CD4-positive, alpha-beta T cell treated with Interferon gamma for 1 hour (primary cell): ENCODE data around the gene CDK18.
A peak's percentile ranks its signal among the peaks of the same experiment; 100 is the strongest.

Experiments
- DNase-seq: peaks from one replicate; pipeline ENCODE4 v3.0.0-alpha.2; 2020

Gene CDK18

DNA sequence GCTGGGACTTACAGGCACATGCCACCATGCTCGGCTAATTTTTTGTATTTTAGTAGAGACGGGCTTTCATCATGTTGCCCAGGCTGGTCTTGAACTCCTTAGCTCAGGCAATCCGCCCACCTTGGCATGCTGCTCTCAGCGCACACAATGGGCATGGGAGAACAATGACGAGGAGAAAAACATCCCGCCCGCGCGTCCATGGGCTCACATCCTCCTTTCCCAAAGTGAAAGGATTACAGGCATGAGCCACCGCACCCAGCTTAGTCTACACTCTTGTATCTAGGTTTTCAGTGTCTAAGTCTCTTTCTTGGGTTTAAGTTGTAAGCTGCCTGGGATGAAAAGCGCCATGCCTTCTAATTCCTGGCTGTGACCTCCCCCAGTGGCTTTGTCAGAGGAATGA lies 37.9 kb downstream of the CDK18 start:
- no peak for DNase-seq

DNA sequence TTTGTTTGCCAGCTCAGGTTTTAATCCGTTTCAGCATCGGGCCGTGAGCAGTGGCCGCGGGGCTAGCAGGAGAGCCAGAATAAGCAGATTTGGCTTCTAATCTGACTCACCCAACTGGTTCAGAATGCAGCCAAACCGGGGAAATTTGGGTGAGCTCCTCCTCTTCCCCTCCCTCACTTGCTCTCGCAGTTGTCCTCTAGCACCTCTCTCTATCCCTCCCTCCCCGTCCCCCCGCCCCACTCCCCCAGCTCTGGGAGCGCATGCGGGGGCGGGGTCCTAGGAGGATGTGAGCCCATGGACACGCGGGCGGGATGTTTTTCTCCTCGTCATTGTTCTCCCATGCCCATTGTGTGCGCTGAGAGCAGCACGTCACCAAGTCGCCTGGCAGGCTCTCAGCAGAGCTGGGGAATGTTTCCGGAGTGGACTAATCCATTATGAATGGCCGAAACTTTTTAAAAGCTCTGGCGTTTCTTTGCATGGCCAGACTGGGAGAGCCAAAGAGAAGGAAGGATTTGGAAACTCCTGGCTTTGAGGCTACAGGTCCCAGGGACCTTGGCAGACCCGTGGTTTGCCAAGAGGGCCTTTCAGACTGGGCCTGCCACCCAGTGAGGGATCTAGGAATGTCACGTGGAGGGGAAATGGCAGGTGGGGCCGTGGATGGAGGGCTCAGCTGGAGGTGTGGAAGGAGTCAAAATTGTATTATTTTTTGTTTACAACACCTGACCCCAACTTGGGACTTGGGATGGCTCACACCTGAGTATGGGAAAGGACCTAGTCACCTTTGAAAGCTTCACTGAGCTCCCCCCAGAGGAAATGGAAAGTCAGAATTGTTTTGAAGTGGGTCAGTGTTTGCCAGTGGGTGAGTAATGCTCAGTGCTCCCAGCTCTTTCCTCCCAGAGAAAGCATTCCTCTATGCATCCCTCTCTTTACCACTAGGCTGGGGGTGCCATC lies 39.2 kb downstream of the CDK18 start:
- peak; percentile 35 for DNase-seq

DNA sequence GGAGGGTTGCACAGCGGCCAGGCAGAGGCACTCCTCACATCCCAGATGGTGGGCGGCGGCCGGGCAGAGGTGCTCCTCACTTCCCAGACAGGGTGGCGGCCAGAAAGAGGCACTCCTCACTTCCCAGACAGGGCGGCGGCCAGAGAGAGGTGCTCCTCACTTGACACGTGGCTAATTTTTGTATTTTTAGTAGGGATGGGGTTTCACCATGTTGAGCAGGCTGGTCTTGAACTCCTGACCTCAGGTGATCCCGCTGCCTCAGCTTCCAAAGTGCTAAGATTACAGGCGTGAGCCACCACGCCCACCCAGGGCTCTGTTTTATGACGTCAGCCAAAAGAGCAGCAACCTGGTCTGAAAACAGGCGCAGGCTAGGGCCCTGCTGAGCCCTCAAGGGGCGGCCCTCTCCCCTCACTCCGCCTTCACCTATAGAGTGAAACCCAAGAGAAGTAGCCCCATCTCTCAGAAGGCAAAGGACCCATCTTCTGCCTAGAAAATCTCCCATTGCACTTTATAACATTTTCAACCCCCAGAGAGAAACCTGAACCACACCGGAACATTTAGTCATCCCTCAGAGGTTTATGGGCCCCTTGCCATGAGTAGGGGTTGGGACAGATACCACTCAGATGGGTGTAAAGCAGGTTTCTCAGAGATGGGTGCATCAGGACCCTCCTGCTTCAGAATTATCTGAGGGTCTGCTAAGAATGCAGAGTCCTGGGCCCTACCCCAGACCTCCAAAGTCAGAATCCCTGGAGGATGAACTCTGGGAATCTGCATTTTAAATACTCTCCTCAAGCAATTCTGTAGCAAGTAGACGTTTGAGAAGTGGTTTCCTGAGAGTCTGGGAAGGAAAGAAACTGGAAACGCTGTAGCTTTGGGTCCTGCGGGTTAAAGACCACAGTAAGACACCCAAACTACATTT lies 40.8 kb downstream of the CDK18 start:
- DNase-seq = no peak

DNA sequence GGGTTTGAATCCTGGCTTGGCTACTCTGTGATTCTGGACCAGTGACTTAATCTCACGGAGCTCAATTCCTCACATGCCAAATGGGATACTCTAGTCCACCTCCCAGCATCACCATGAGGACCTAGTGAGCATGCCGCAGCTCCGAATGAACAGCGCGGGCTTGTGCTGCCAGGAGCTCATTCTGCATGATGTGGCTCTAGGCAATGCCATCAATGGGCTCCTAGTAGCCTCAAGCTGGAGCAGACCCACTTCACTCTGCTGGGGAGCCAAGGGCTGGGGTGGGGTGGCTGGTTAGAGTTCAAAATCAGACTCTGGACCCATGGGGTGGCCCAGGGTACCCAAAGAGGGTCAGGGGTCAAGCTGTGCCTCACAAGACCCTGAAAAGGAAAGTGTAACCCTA lies 41.5 kb downstream of the CDK18 start:
- no peak for DNase-seq

DNA sequence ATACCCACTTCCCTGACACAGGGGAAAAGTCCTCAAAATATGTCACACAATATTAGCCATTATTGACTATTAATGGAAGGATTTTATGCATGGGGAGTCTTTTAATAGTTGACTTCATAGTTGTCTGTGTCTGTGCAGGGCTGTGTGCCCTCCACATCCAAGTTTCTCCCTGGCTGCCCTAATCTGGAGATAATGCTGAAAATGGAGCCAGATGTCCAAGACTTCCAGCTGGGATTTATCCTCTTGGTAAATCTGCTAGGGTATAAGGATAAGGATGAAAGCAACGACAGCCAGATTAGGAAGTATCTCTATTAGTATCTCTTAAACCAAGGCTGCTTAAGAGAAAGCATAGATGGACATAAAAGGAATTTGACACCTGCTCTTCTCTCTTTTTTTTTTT lies 42.1 kb downstream of the CDK18 start:
- no peak for DNase-seq

DNA sequence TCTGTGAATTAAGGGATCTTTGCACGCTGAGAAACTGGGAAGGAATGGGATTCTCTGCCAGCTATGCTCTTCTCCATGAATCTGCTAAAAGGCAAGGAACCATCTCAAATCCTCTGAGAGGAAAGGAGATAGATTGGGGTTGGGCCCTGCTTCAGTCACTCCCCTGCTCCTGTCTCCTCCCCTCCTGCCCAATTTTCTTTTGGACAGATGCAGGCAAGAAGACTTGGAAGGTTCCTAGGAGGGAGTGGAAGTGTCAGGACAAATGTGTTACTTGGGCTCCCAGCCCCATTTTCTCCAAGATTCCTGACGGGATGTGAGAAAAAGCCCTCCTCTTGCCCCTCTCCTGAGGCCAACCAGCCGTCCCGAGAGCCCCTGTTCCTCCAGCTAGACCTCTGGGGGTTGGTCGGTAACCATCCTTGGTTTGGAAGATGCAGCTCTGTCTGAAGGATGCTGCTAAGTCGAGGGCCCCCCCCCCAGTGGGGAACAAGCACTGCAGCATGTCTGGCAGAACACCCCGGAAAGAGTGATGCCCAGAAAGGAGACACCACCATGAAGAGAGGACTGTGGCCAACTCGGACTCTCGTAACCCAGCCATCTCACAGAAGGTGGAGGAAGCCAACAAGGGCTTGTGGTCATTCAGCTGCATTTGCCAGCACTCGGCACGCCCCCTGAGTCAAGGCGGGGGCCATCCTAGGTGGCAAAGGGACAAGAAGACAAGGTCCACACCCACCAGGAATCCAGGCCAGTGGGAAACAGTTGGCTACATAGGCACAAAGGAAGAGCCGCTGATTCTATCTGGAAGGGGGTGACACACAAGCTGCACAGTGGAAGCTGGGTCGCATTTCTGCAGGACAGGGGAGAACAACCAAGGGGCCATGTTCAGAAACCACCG lies 43.7 kb downstream of the CDK18 start:
- no peak for DNase-seq

DNA sequence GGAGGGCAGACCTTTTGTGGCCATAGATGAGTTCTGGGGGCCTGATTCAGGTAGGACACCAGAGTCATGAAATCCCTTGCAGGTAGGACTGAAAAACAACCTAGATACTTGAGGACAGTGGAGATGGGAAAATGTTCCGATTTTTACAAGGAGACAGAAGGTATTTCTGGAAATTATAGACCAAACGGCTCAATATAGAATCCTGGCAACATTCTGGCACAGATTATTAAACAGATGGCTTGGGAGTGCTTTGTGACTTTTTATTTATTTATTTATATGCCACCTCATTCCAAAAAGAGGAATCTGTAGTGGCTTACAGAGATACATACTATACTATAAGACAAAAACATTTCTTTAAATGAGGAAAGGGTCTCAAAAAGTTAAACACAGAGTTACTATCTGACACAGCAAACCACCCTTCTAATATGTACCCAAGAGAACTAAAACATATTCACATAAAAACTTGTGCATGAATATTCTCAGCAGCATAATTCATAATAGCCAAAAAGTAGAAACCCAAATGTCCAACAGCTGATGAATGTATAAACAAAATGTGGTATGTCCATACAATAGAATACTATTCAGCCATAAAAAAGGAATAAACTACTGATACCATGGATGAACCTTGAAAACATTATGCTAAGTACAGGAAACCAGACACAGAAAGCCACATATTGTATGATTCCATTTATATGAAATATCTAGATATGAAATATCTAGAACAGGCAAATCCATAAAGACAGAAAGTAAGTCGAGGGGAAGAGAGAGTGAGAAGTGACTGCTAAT lies 49.8 kb downstream of the CDK18 start:
- no peak for DNase-seq

DNA sequence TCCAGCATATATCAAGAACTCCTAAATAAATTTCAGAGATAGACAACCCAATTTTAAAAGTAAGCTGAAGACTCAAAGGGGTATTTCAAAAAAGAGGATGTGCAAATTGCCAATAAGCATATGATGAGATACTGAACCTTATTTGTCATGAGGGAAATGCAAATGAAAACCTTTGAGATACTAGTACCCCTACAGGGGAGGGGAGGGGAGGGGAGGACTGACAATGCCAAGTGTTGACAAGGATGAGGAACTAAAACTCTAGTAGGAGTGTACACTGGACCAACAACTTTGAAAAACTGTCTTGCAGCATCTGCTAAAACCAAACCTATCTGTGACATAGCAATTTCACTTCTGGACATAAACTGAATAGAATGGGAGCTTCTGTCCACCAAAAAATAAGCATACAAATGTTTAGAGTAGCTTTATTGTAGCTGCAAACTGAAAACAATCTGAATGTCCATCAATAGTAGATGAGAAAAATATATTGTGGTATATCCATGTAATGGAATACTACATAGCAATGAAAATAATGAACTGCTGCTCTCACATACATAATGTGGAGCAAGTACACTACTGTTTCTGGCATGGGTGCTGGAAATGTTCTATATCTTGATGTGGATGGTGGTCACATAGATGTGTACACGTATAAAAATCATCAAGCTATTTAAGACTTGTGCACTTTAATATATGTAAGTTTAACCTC lies 57.2 kb downstream of the CDK18 start:
- no peak for DNase-seq

DNA sequence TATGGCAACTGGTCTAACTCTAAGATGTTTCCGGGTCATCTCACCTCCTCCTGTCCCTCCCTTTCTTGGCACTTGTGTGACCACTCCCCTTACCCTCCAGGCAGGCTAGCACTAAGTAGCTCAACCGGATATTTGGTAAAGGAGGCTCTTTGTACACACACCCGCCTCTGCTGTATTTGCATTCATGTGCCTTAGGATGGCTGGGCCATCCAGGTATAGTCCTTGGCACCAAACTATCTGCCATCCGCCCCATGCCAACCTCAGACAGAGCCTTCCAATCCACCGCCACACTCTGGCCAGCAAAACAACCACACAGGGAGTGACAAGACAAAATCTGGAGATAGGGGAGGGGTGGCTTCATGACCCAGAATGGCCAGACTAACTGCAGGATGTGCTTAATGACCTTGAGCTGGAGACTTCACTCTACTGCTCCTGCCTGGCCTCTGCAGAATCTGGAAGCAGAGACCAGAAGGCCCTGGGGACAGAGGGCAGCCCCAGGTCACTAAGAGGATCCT lies 59.5 kb downstream of the CDK18 start:
- no peak for DNase-seq

DNA sequence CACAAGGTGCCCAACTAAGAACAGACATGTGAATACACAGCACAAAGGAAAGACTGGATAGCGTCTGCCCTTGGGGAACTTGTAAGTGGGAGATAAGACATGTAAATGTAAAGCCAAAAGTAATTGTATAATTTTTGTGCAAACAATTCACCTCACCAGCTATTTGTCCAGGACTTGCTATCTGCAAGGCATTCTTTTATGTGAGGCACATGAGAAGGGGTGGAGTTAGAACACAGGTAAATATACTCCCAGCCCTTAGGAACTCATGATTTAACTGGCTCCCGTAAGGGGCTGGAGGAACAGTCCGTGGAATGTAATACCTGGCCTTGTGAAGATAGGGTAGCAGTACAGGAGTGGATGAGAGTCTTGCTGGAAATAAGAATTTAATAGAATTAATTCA lies 61.3 kb downstream of the CDK18 start:
- no peak for DNase-seq

DNA sequence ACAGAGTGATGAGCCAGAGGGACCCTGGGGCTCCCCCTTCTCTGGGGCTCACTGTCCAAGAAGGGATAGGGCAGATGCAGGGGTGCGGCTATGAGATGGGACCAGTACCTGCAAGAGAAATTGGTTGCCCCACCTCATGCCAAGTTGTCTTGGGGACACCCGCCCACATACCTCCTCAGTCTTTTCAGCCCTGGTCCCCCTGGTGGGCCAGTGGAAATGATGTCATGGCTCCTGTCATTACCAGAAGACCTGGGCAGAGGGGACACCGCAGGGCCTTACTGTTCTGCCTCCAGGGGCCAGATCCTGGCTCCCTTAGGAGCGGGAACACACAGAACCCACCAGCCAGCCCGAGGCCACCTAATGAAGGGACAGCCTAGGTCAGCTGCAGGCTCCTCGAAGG lies 63.2 kb downstream of the CDK18 start:
- DNase-seq = no peak

DNA sequence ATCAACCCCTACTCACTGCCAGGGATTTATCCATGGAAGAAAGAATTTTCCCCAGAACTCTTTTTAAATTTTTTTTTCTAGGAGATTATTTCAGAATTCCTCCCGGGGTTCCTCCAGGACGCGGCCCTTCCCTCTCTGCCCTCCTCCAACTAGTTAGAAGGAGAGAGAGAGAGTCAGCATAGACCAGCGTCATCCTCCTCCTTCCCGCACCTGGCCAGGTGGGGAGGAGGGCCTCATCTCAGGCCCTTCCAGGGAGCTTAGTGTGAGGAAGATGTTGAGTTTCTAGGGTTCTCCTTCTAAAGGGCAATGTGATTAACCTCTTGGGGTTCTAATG lies 63.6 kb downstream of the CDK18 start:
- DNase-seq = no peak

DNA sequence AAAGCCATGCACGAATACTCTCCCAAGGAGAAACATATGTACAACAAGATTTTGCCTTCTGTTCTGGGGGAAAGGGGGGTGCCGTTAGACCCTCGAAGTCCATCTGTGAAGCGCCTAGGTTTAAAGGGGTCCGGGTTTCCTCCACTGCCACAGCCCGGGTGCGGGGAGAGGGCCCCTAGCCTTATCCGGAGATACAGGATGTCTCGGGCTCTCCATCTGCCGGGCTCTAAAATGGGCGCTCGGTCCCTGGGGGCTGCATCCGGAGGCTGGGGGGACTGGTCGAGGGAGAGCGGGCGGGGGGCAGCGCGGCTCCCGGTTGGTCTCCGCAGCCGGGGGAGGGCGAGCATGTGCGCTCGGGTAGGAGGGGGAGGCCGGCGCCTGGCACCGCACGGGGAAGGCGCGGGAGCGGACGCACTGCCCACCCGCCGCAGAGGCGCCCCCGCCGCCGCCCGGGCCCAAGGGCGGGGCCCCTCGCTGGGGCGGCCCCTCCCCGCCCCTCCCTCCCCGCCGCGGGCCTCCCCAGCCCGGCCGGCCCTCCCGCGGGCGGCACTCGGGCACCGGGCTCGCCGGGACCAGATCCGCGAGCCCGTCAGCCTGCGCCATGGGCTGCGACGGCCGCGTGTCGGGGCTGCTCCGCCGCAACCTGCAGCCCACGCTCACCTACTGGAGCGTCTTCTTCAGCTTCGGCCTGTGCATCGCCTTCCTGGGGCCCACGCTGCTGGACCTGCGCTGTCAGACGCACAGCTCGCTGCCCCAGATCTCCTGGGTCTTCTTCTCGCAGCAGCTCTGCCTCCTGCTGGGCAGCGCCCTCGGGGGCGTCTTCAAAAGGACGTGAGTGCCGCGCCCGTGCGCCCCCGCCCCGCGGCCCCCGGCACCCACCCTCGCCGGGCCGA lies 64.2 kb downstream of the CDK18 start:
- no peak for DNase-seq

DNA sequence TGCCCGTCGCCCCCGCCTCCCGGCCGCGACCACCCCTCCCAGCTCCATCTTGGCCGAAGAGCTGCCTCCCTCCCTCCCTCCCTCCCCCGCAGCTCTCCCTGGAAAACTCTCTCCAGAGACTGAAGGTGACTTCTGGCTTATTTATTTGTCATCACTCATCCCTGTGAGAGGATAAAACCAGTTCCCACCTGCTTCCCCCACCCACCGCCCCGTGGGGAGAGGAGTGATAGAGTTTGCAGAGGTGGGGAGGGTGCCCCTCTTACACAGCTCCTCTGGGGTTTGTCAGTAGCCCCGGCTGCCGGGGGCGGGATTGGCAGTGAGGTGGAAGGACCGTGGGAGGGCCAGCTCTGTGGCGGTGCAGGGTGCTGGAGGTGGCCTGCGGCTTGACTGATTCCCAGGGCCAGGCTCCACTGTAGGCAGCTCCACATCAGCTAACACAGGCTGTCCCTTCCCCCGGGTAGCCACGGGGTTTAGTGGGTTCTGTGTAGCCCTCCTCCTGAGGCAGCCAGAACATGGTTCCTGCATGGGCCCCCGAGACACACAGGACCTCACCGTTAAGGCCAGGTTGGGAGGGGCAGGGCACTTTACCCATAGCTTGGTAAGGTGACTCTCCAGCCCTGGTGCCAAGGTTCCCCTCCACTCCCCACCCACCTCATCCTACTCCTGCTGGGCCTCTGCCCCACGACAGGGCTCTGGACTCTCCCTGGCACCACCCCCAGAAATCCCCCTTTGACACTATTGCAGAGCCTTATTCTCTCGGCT lies 65.1 kb downstream of the CDK18 start:
- DNase-seq = no peak

DNA sequence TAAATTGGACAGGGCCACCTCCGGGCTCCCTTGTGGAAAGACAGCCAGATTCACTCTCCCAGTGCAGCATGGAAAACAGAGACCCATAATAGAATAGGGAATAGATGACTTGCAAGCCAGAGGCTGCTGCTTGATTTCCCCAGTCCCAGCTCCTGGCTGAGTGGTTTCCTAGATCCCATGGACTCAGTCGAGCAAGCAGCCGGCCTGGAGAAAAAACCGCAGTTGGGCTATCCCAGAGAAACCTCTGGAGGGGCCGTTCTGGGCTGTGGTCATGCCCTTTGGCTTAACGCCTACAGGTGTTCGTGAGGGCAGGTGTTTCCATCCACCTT lies 65.7 kb downstream of the CDK18 start:
- DNase-seq = no peak

DNA sequence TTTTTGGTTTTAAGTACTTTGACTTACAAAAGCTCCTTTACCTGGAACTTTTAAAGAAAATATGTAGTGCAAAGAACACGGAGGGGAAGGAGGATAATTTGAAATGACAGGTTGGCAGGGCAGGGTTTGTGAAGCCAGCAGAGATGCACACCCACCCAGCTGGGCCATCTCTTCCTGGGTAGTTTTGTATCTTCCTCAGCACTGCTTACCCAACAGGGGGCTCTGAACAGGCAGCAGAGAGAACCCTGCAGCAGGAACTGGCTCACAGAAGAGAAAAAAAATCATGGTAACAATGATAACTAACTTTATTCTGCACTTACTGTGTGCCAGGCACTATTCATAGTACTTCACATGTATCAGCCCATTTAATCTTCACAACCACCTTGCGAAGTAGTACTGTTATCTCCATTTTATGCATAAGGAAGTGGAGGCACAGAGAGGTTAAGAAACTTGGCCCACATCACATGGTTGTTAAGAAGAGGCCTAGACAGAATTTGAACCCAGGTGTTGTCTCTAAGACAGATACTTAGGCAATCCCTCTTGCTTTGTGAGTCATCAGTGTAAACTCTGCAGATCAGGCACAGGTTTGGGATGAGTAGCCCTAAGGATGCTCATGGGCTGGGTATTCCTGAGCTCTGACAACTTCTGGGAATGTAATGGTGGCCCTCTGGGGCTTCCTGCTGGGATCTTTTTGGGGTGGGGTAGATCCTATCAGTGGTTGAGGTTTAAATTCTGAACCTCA lies 66.5 kb downstream of the CDK18 start:
- no peak for DNase-seq

DNA sequence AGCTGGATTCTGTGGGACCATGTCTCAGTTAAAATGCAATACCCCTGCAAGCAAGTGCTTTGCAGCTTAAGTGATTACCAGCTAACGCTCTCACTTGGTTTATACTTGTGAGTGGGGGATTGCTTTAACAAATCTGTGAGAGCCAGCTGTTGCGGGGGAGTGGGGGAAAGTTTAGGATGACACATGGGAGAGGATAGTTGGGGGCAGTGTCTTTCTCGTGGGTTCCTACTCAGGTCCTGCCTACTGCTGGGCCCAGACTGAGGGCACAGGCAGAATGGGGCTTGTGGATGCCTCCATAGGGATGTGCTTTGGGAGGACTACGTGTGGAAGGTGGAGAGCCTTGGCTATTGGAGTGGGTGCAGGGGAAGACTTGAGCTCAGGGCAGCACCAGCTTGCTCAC lies 67.3 kb downstream of the CDK18 start:
- DNase-seq = no peak

DNA sequence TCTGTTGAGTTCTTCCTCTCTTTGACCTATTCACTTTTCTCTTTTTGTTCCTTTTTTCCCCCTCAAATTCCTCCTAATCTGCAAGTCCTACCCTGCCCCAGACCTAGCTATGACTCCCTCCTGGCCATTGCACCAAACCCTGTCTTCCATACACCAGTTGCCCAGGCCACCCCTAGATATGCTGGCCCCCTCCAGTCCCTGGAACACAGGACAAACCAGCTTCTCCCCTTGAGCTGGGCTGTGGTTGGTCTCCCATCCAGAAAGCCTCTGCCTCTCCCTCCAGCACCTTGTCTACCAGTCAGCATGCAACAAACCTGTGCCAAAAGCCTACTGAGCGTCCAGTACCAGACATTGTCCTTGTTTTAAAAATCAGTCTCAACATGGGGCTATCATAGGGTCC lies 68.0 kb downstream of the CDK18 start:
- DNase-seq = no peak
